ENCODE data around the gene TRMT1.

Gene TRMT1

DNA sequence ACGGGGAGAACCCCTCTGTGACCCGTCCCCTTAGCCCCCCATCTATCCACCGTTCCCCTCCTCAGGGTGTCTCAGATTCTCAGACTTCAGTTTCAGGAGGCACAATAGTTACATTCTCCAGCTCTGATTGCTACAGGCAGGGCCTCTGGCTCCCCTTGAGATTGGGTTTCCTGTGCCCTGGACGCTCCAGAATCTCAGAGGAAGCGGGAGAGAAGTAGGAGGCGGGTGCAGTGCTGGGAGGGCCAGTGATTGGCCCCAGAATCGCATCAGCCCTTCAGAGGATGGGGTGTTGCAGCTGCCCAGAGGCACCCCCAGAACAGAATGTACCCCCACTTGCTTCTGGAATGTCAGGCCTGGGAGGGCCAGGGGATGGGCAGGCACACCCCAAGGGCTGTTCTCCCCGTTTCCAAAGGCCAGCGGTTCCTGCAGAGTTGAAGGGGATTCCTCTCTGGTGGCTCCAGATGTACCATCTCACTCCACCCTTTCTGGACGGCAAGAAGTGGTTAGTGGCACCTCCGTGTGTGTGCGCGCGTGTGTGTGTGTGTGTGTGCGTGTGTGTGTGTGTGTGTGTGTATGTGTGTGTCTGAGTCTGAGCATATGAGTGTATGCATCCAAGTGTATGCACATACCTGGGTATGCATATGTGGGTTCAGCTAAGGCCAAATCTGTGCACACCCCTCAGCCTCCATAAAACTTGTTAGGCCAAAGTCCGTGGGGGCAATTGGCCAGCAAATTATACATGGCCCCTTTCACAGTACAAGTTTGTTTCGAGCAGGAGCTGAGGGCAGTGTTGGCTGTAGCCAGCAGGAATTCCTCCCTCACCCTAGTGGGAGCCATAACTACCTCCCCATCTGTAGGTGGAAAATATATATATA lies 49.4 kb downstream of the TRMT1 start:
- DNase-seq (ENCODE audit: low read depth) = no peak
- TF ChIP-seq, protein P1, sequence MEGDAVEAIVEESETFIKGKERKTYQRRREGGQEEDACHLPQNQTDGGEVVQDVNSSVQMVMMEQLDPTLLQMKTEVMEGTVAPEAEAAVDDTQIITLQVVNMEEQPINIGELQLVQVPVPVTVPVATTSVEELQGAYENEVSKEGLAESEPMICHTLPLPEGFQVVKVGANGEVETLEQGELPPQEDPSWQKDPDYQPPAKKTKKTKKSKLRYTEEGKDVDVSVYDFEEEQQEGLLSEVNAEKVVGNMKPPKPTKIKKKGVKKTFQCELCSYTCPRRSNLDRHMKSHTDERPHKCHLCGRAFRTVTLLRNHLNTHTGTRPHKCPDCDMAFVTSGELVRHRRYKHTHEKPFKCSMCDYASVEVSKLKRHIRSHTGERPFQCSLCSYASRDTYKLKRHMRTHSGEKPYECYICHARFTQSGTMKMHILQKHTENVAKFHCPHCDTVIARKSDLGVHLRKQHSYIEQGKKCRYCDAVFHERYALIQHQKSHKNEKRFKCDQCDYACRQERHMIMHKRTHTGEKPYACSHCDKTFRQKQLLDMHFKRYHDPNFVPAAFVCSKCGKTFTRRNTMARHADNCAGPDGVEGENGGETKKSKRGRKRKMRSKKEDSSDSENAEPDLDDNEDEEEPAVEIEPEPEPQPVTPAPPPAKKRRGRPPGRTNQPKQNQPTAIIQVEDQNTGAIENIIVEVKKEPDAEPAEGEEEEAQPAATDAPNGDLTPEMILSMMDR (IDR thresholded peaks at IDR 0.05; ENCODE audit: low read depth, low read length, missing control alignments) = no peak
- no peak overlapping the region for H3K4me3 ChIP-seq (ENCODE audit: low read depth, low read length)

DNA sequence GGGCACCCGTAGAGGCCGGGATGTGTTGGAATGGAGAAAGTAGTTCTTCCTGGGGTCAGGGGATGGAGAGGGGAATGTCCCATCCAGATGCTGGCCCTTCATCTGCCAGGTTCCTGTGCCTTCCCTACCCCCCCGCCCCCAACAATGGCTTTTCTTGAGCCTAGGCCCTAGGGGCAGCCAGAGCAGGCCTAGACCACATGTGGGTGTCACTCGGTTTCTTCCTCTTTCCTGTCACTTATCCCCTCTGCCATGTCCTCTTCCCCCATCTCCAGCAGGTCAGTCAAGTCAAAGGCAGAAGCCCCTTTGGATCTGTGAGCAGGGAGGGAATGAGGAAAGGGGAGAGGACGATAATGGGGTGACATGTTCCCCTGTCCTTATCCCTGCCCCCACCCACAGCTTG lies 50.3 kb downstream of the TRMT1 start:
- TF ChIP-seq, protein P1 (IDR thresholded peaks at IDR 0.05; ENCODE audit: low read depth, low read length, missing control alignments) = no peak
- DNase-seq (ENCODE audit: low read depth) = no peak
- no peak overlapping the region for H3K4me3 ChIP-seq (ENCODE audit: low read depth, low read length)

DNA sequence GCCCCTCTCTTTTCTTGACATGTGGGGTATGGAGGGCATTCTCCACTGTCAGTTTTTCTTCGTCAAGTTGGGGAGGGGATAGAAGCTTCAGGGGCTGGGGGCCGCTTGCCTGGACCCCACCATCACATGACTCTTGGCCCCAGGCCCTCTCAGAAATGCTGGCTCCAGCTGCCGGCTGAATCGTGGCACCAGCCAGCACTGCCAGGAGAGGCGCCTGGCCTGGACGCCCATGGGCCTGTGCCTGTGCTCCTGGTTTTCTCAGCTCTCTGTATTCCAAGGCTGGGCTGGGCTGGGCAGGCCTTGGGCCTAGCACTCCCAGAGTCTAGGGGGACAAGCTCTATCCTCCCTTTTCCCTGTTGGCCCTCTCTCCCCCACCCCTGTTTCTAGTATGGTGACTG lies 52.4 kb downstream of the TRMT1 start:
- H3K4me3 ChIP-seq (ENCODE audit: low read depth, low read length) = no peak overlapping the region
- TF ChIP-seq, protein P1 (IDR thresholded peaks at IDR 0.05; ENCODE audit: low read depth, low read length, missing control alignments) = no peak

DNA sequence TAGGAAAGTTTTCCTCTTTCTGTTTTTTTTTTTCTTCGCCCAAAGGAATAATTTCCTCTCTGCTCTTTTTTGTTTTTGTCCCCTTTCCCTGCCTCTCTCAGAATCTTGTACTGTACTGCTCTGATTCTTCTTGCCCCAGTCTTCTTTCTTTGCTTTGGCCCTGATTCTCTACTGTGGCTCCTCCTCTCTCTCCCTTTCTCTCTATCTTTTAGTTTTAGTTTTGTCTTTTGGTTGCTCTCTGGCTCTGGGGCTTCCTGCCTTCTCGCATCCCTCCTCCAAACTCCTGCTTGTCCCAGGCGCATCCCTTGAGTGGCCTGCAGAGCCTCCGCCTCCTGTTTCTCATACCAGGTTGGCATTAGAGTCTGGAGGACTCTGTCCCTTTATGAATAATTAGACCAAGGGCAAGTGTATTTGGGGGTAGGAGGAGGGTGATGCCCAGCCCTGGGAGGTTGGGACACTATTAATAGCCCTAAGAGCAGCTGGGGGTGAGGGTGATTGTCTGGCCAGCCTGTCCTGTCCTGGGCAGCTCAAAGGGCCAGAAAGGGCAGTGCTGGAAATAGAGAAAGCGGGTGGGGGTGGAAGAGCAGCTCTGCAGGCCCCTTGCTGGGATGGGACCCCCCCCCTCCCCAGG lies 53.0 kb downstream of the TRMT1 start:
- DNase-seq (ENCODE audit: low read depth) = no peak
- TF ChIP-seq, protein P1 (IDR thresholded peaks at IDR 0.05; ENCODE audit: low read depth, low read length, missing control alignments) = no peak
- H3K4me3 ChIP-seq (ENCODE audit: low read depth, low read length) = no peak overlapping the region

More for the DNA sequence above, 52.4 kb downstream of the TRMT1 start:
- no peak for DNase-seq (ENCODE audit: low read depth)

DNA sequence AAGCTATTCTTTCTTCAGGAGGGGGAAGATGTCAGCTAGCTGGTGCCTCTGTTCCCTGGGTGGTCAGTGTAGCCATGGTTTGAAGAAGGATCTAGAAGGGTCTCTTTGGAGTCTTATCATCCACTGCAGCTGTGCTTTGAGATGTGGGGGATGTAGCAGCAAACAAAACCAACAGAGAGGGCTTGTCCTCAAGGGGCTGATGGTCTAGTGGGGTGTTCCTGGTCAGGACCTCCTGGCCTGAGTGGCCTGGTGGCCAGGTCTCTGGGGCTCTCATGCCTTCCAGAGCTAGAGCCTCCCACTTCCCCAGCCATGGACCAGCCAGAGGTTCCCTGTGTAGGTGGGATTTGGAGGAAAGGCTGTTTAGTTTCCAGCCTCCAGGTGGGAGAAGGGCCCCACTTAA lies 54.2 kb downstream of the TRMT1 start:
- TF ChIP-seq, protein P1 (IDR thresholded peaks at IDR 0.05; ENCODE audit: low read depth, low read length, missing control alignments) = no peak
- no peak for DNase-seq (ENCODE audit: low read depth)

DNA sequence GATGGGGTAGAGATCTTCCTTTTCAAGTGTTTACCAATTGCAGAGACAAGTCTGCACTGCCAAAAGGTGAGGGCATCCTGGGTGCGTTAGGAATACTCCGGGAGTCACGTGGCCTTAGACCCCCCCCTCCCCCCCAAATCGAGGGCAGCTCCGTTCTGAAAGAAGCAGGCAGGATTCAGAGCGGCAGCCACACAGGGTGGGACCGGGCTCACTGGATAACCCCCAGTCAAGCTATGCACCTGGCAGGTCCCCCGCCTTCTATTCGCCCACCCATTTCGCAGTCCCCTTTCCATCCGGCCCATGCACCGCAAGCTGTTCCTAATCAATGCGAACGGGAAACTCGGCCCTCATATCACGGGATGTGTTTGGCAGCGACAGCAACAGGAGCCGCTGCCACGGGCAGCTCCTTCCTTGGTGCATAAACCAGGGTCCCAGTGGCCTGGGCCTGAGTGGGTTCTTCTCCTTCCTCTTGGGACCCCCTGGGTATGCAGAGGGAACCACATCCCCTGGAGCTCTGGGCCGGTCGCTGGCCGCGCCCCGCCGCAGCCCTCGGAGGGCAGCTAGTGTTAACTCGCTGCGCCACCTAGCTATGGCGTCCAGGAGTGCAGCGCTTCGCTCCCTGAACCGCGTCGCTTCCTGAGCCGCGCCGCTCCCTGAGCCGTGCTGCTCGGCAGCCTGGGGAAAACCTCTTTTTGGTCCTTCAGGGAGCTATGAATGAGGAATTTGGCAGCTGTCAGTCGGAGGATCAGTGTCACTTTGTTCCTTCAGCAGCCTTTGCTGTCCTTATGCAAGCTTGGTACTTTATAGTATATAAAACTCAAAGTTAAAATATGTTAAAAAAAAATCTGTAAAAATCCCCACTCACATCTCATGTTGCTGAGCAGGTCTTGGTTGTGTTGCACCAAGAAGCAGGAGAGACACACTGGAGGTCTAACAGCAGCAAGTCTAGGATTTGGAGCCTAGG lies 55.3 kb downstream of the TRMT1 start:
- no peak overlapping the region for H3K4me3 ChIP-seq (ENCODE audit: low read depth, low read length)
- peak; percentile 8 for DNase-seq (ENCODE audit: low read depth)
- TF ChIP-seq, protein P1 (IDR thresholded peaks at IDR 0.05; ENCODE audit: low read depth, low read length, missing control alignments) = peak; percentile 94

More for the DNA sequence above, 54.2 kb downstream of the TRMT1 start:
- no peak overlapping the region for H3K4me3 ChIP-seq (ENCODE audit: low read depth, low read length)

Data from GM12864 (cell line).